ENCODE measurements around the gene ANKRD16. TPM values are rescaled to one million over a fixed set of nuclear protein-coding genes. Genes with fewer than 3 reads are reported as not detected.

The ANKRD16 gene
- total and polyA plus RNA-seq, 2 of the 13 experiments (the other 11 are each of a cell fraction or from before 2014, with no cell fraction given) = 8.0 to 11.4 TPM

- FAIRE-seq (no peak), DNase-seq (ENCODE audit: low spot score) (no peak), ATAC-seq (no peak)
- no TSS peak for BruUV-seq (replicated peaks)
- in situ Hi-C loops (cut with HindIII; ENCODE audit: extremely low pct_ligation_motif_present, low pct_unique_long_range_greater_than_20kb) = no loop called here
- H3K4me2 ChIP-seq (ENCODE audit: low read depth, low read length) = no peak overlapping the region
- ChIA-PET CTCF (ENCODE audit: low intra/inter-chr PET ratio, low total read pairs) (no interaction called here), POLR2A (no interaction called here)
- peaks cover 23 to 41% of the 10 kb centered on the region in 2 experiments for H3K36me3 ChIP-seq (replicated peaks in 1 of 2; ENCODE audit: control insufficient read depth in 1 of 2, insufficient read depth in 2 of 2, low read length in 2 of 2)
- no peak overlapping the region for H2AFZ ChIP-seq (ENCODE audit: low read length)
- H3K9me3 ChIP-seq (ENCODE audit: low read length) = no peaks in the 10 kb centered on the region
- no peaks in the 10 kb centered on the region for H3K4me1 ChIP-seq (ENCODE audit: insufficient read depth, low read length)
- TF ChIP-seq ZNF549 (CRISPR knock-in tag; IDR thresholded peaks at IDR 0.05) = no peak
- intact Hi-C loops (cut with micrococcal nuclease; ENCODE audit: unreplicated experiment) = no loop called here
- no peak overlapping the region for H3K4me3 ChIP-seq (replicated peaks in 1 of 3; ENCODE audit: insufficient read depth in 1 of 3, low read depth in 2 of 3, low read length in 3 of 3)
- H3K79me2 ChIP-seq (ENCODE audit: insufficient read depth, low read length) = peaks cover 1% of the 10 kb centered on the region
- H3K27ac ChIP-seq (ENCODE audit: extremely low read length, insufficient read depth, low read length) = no peak overlapping the region
- no peaks in the 10 kb centered on the region for H3K27me3 ChIP-seq (ENCODE audit: control insufficient read depth in 1 of 2, insufficient read depth in 2 of 2, low read length in 2 of 2)
- no peak overlapping the region for H3K9ac ChIP-seq (ENCODE audit: insufficient read depth, low read depth, low read length)
- 94% methylated on average over 5 of the region's 5 CpGs for WGBS (ENCODE audit: low lambda C conversion rate)
- H4K20me1 ChIP-seq (ENCODE audit: insufficient read depth, low read length) = no peaks in the 10 kb centered on the region
These were observed 17.0 kb upstream of the ANKRD16 start for GRCh38 chr10:5906651-5907050.

GRCh38 chr10:5905854-5906507 is 16.3 kb upstream of the ANKRD16 start:
- ChIA-PET POLR2A (no interaction called here), CTCF (ENCODE audit: low intra/inter-chr PET ratio, low total read pairs) (no interaction called here)
- BruUV-seq (replicated peaks) = no TSS peak
- intact Hi-C loops (cut with micrococcal nuclease; ENCODE audit: unreplicated experiment) = no loop called here
- no peak for TF ChIP-seq CSRNP2 (CRISPR knock-in tag; conservative IDR thresholded peaks at IDR 0.05; ENCODE audit: low read depth)
- no peak for TF ChIP-seq ZSCAN9 (CRISPR knock-in tag; IDR thresholded peaks at IDR 0.05; ENCODE audit: borderline replicate concordance)
- no peak for TF ChIP-seq ZBTB46 (CRISPR knock-in tag; IDR thresholded peaks at IDR 0.05; ENCODE audit: borderline replicate concordance)
- TF ChIP-seq AGO2 (optimal IDR thresholded peaks at IDR 0.05; ENCODE audit: low read depth, low read length) = peak; percentile 37
- TF ChIP-seq FOXC1 (CRISPR knock-in tag; IDR thresholded peaks at IDR 0.05; ENCODE audit: borderline replicate concordance) = no peak
- TF ChIP-seq ZNF512 (CRISPR knock-in tag; IDR thresholded peaks at IDR 0.05) = no peak
- Histone ChIP-seq H2AFZ (ENCODE audit: low read length) (no peak overlapping the region), H3K9ac (ENCODE audit: insufficient read depth, low read depth, low read length) (no peak overlapping the region), H3K36me3 (replicated peaks in 1 of 2; ENCODE audit: control insufficient read depth in 1 of 2, insufficient read depth in 2 of 2, low read length in 2 of 2) (peaks cover 16 to 34% of the 10 kb centered on the region in 2 experiments), H3K79me2 (ENCODE audit: insufficient read depth, low read length) (peaks cover 1% of the 10 kb centered on the region), H3K27ac (ENCODE audit: extremely low read length, insufficient read depth, low read length) (no peak overlapping the region), H3K4me2 (ENCODE audit: low read depth, low read length) (no peak overlapping the region), H3K27me3 (ENCODE audit: control insufficient read depth in 1 of 2, insufficient read depth in 2 of 2, low read length in 2 of 2) (no peaks in the 10 kb centered on the region), H3K9me3 (ENCODE audit: low read length) (no peaks in the 10 kb centered on the region), H4K20me1 (ENCODE audit: insufficient read depth, low read length) (no peaks in the 10 kb centered on the region), H3K4me1 (ENCODE audit: insufficient read depth, low read length) (no peaks in the 10 kb centered on the region), H3K4me3 (replicated peaks in 1 of 3; ENCODE audit: insufficient read depth in 1 of 3, low read depth in 2 of 3, low read length in 3 of 3) (no peak overlapping the region)
- over 99% methylated on average over 8 of the region's 13 CpGs for WGBS (ENCODE audit: low lambda C conversion rate)
- in situ Hi-C loops (cut with HindIII; ENCODE audit: extremely low pct_ligation_motif_present, low pct_unique_long_range_greater_than_20kb) = no loop called here
- ATAC-seq (peak; percentile 46; the same call in 2 of the 3 replicates), DNase-seq (ENCODE audit: low spot score) (no peak), FAIRE-seq (no peak)
